GM23248 (cell line): ENCODE results near the gene CASS4. TPM values are rescaled to one million over a fixed set of nuclear protein-coding genes. Genes with fewer than 3 reads are reported as not detected.

Experiments used
- DNase-seq: peaks from one replicate; pipeline ENCODE4 v3.0.0-alpha.2; 2015
- H2AFZ ChIP-seq: fragments of 200-600 bp; sonication (generic); 2 replicates; pipeline ENCODE4 v1.6.1; 2016; ENCODE audit warnings: antibody characterized with exemption
- H3F3A ChIP-seq: fragments of 200-600 bp; sonication (generic); 2 replicates; pipeline ENCODE4 v1.6.1; 2016; ENCODE audit warnings: mild to moderate bottlenecking, antibody characterized with exemption, mixed run types; ENCODE audit not compliant: insufficient read depth
- H3K27ac ChIP-seq: fragments of 200-600 bp; sonication (generic); 2 replicates; pipeline ENCODE4 v1.5.1; 2016; ENCODE audit warnings: mild to moderate bottlenecking
- H3K27me3 ChIP-seq: fragments of 200-600 bp; sonication (generic); replicated peaks from 2 replicates; pipeline ENCODE4 v1.6.1; 2016; ENCODE audit warnings: mild to moderate bottlenecking; ENCODE audit not compliant: insufficient read depth
- H3K36me3 ChIP-seq: fragments of 200-600 bp; sonication (generic); 2 replicates; pipeline ENCODE4 v1.6.1; 2016; ENCODE audit warnings: low read depth, mild to moderate bottlenecking
- H3K4me1 ChIP-seq: fragments of 200-600 bp; sonication (generic); 2 replicates; pipeline ENCODE4 v1.6.1; 2016; ENCODE audit warnings: mild to moderate bottlenecking; ENCODE audit not compliant: insufficient read depth
- H3K4me2 ChIP-seq: fragments of 200-600 bp; sonication (generic); one replicate; pipeline ENCODE4 v1.6.1; 2016; ENCODE audit warnings: mild to moderate bottlenecking; ENCODE audit not compliant: unreplicated experiment
- H3K4me3 ChIP-seq: fragments of 200-600 bp; sonication (generic); 2 replicates; pipeline ENCODE4 v1.5.1; 2016; ENCODE audit warnings: mild to moderate bottlenecking
- H3K79me2 ChIP-seq: fragments of 200-600 bp; sonication (generic); 2 replicates; pipeline ENCODE4 v1.6.1; 2016; ENCODE audit warnings: mild to moderate bottlenecking; ENCODE audit not compliant: insufficient read depth
- H3K9ac ChIP-seq: fragments of 200-600 bp; sonication (generic); 2 replicates; pipeline ENCODE4 v1.6.1; 2016; ENCODE audit warnings: mild to moderate bottlenecking
- H3K9me2 ChIP-seq: fragments of 200-600 bp; sonication (generic); 2 replicates; pipeline ENCODE4 v1.6.1; 2016; ENCODE audit warnings: mixed run types, mild to moderate bottlenecking, moderate library complexity; ENCODE audit not compliant: insufficient read depth
- H3K9me3 ChIP-seq: fragments of 200-600 bp; sonication (generic); one replicate; pipeline ENCODE4 v1.6.1; 2017; ENCODE audit warnings: low read depth
- H4K20me1 ChIP-seq: fragments of 200-600 bp; sonication (generic); 2 replicates; pipeline ENCODE4 v1.6.0; 2016; ENCODE audit not compliant: insufficient read depth
- EZH2 ChIP-seq: fragments of 200-600 bp; sonication (generic); IDR thresholded peaks from 2 replicates; pipeline ENCODE4 v1.6.1; 2018; ENCODE audit warnings: antibody characterized with exemption, mild to moderate bottlenecking; ENCODE audit not compliant: insufficient read depth, poor library complexity, severe bottlenecking
- EZH2phosphoT487 ChIP-seq: fragments of 200-600 bp; sonication (generic); IDR thresholded peaks from 2 replicates; pipeline ENCODE4 v1.6.1; 2018; ENCODE audit warnings: antibody characterized with exemption, moderate library complexity, mild to moderate bottlenecking, low read depth; ENCODE audit not compliant: insufficient read depth
- WGBS, 2 experiments: methylation state at CpG; one replicate each; pipeline ENCODE4 v1.1.6; 2015 to 2017; ENCODE audit warnings: low lambda C conversion rate in 2 of 2, low coverage in 1 of 2; ENCODE audit errors: missing lambda C conversion rate in 2 of 2; 5-methylcytosine and 5-hydroxymethylcytosine counted together
- in situ Hi-C: fragments of 300-500 bp; cut with MboI; formaldehyde crosslinking; loops from 2 replicates; pipeline ENCODE4 v1.15.0; 2020
- polyA plus RNA-seq: library from polyadenylated mRNA; unstranded; fragments of >200 nt; fragmentation: Nextera tagmentation; extraction: Ambion mirVana; gene quantifications from 2 replicates; pipeline ENCODE4 v1.2.1, GENCODE V29; 2016
- total RNA-seq: library from RNA; depleted of rRNA; stranded (reverse); fragments of >200 nt; shearing (Covaris generic); gene quantifications from 2 replicates; pipeline ENCODE4 v1.2.3, GENCODE V29; 2014

CASS4 gene
- total and polyA plus RNA-seq, 2 experiments from 2014 or later, result 10.4 to 19.2 TPM

- in situ Hi-C loops, result no loop called here
- Histone ChIP-seq H4K20me1 (no peaks in the 10 kb centered on the region), H3K27me3 (no peaks in the 10 kb centered on the region), H3K9me3 (no peaks in the 10 kb centered on the region), H3K4me3 (peak overlapping the region; percentile 59), H3K9me2 (no peaks in the 10 kb centered on the region), H3K4me1 (peaks cover 57% of the 10 kb centered on the region), H3K4me2 (peak overlapping the region; percentile 57), H3K27ac (peak overlapping the region; percentile 88), H3F3A (peaks cover 62% of the 10 kb centered on the region), H2AFZ (no peak overlapping the region), H3K9ac (peak overlapping the region; percentile 59), H3K79me2 (peaks cover 50% of the 10 kb centered on the region), H3K36me3 (peaks cover 1% of the 10 kb centered on the region; the same call in 1 of the 2 replicates)
- no peak for TF ChIP-seq EZH2
- no peak for TF ChIP-seq EZH2phosphoT487
- whole genome bisulfite sequencing, 2 experiments, result 97 to 98% methylated on average over 3 of the region's 3 CpGs
- no peak for DNase-seq
Observed at GRCh38 chr20:56412949-56413348, 889 bp downstream of the CASS4 start.

- H3K9me2 ChIP-seq, result no peaks in the 10 kb centered on the region
- H3K4me1 ChIP-seq, result peaks cover 72% of the 10 kb centered on the region
- H3K27me3 ChIP-seq, result no peaks in the 10 kb centered on the region
- TF ChIP-seq EZH2 (no peak), EZH2phosphoT487 (no peak)
- no peaks in the 10 kb centered on the region for H3K9me3 ChIP-seq
- H3K79me2 ChIP-seq, result peaks cover 55% of the 10 kb centered on the region
- peaks cover 74% of the 10 kb centered on the region for H3F3A ChIP-seq
- H2AFZ ChIP-seq, result no peak overlapping the region
- no peaks in the 10 kb centered on the region for H4K20me1 ChIP-seq
- no peak overlapping the region for H3K4me3 ChIP-seq
- H3K27ac ChIP-seq, result peak overlapping the region; percentile 88
- DNase-seq, result peak; percentile 87
- peak overlapping the region; percentile 38; the same call in 1 of the 2 replicates for H3K9ac ChIP-seq
- 64 to 65% methylated on average over 12 of the region's 12 CpGs for WGBS, 2 experiments
- in situ Hi-C loops, result no loop called here
- H3K36me3 ChIP-seq, result no peaks in the 10 kb centered on the region; the same call in 1 of the 2 replicates
- peak overlapping the region; percentile 57 for H3K4me2 ChIP-seq
Observed at GRCh38 chr20:56414842-56415765, 3.0 kb downstream of the CASS4 start.

GRCh38 chr20:56417402-56417801 is 5.3 kb downstream of the CASS4 start:
- peak overlapping the region; percentile 88 for H3K27ac ChIP-seq
- no peaks in the 10 kb centered on the region for H3K9me2 ChIP-seq
- H2AFZ ChIP-seq, result no peak overlapping the region
- peaks cover 75% of the 10 kb centered on the region for H3K4me1 ChIP-seq
- peaks cover 55% of the 10 kb centered on the region for H3K79me2 ChIP-seq
- H3K4me3 ChIP-seq, result no peak overlapping the region
- H4K20me1 ChIP-seq, result no peaks in the 10 kb centered on the region
- no peaks in the 10 kb centered on the region for H3K9me3 ChIP-seq
- WGBS, 2 experiments, result 92 to 93% methylated on average over 7 of the region's 7 CpGs
- H3F3A ChIP-seq, result peaks cover 76% of the 10 kb centered on the region
- H3K27me3 ChIP-seq, result no peaks in the 10 kb centered on the region
- 0 out of 2 replicates have a peak overlapping the region, but pooled peaks have one; percentile 39 for H3K9ac ChIP-seq
- DNase-seq, result no peak
- no peak for TF ChIP-seq EZH2phosphoT487
- no peak for TF ChIP-seq EZH2
- H3K4me2 ChIP-seq, result no peak overlapping the region
- no peaks in the 10 kb centered on the region; the same call in 1 of the 2 replicates for H3K36me3 ChIP-seq
- in situ Hi-C loops, result no loop called here

GRCh38 chr20:56417911-56418310 is 5.9 kb downstream of the CASS4 start:
- H3K79me2 ChIP-seq, result peaks cover 50% of the 10 kb centered on the region
- no peaks in the 10 kb centered on the region for H3K9me3 ChIP-seq
- H3K4me3 ChIP-seq, result no peak overlapping the region
- peaks cover 78% of the 10 kb centered on the region for H3F3A ChIP-seq
- no peaks in the 10 kb centered on the region for H3K27me3 ChIP-seq
- peak overlapping the region; percentile 88 for H3K27ac ChIP-seq
- no peaks in the 10 kb centered on the region for H4K20me1 ChIP-seq
- peak overlapping the region; percentile 57; the same call in 1 of the 2 replicates for H2AFZ ChIP-seq
- peaks cover 74% of the 10 kb centered on the region for H3K4me1 ChIP-seq
- whole genome bisulfite sequencing, 2 experiments, result 41 to 42% methylated on average over 4 of the region's 4 CpGs
- no peaks in the 10 kb centered on the region for H3K9me2 ChIP-seq
- no peaks in the 10 kb centered on the region; the same call in 1 of the 2 replicates for H3K36me3 ChIP-seq
- TF ChIP-seq EZH2phosphoT487 (no peak), EZH2 (no peak)
- in situ Hi-C loops, result no loop called here
- H3K9ac ChIP-seq, result peak overlapping the region; percentile 39
- H3K4me2 ChIP-seq, result peak overlapping the region; percentile 8
- DNase-seq, result peak; percentile 63
